ENCODE data around the gene FBXL7.

FBXL7 gene

GRCh38 chr5:15757619-15758018, 257.6 kb downstream of the FBXL7 start:
- no peaks in the 10 kb centered on the region for H3K36me3 ChIP-seq (ENCODE audit: control insufficient read depth, insufficient read depth, low read length)
- H3K9ac ChIP-seq (ENCODE audit: low read depth, low read length) = no peak overlapping the region
- H3K4me3 ChIP-seq (ENCODE audit: low read depth, low read length) = no peak overlapping the region
- H3K9me3 ChIP-seq (ENCODE audit: control insufficient read depth, insufficient read depth, low read length) = no peaks in the 10 kb centered on the region
- no peaks in the 10 kb centered on the region for H3K4me1 ChIP-seq (ENCODE audit: control insufficient read depth, insufficient read depth, low read length)
- H3K27me3 ChIP-seq (ENCODE audit: control insufficient read depth, insufficient read depth, low read length) = no peaks in the 10 kb centered on the region

DNA sequence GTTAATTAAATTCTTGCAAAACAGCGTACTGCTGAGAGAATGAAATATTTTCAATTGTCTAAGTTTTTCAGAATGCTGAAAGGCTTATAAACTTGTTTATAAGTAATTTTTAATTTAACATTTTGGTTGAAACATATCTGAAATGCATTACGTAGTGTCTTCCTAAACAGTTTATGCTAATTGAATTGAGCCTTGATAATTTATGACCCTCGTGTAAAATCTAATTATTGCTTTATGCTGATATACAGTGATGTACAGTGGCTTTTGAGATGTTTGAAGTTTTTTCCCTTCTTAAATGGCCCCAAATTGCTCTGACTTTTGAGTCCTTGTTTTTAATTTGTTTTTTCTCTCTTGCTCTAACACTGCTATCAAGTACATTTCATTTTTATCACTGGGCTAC, 262.7 kb downstream of the FBXL7 start:
- Histone ChIP-seq H3K9me3 (ENCODE audit: control insufficient read depth, insufficient read depth, low read length) (no peaks in the 10 kb centered on the region), H3K4me1 (ENCODE audit: control insufficient read depth, insufficient read depth, low read length) (no peaks in the 10 kb centered on the region), H3K36me3 (ENCODE audit: control insufficient read depth, insufficient read depth, low read length) (no peaks in the 10 kb centered on the region), H3K27me3 (ENCODE audit: control insufficient read depth, insufficient read depth, low read length) (no peaks in the 10 kb centered on the region), H3K4me3 (ENCODE audit: low read depth, low read length) (no peak overlapping the region), H3K9ac (ENCODE audit: low read depth, low read length) (no peak overlapping the region)

GRCh38 chr5:15763754-15764153, 263.8 kb downstream of the FBXL7 start:
- Histone ChIP-seq H3K4me3 (ENCODE audit: low read depth, low read length) (no peak overlapping the region), H3K4me1 (ENCODE audit: control insufficient read depth, insufficient read depth, low read length) (no peaks in the 10 kb centered on the region), H3K36me3 (ENCODE audit: control insufficient read depth, insufficient read depth, low read length) (no peaks in the 10 kb centered on the region), H3K27me3 (ENCODE audit: control insufficient read depth, insufficient read depth, low read length) (no peaks in the 10 kb centered on the region), H3K9me3 (ENCODE audit: control insufficient read depth, insufficient read depth, low read length) (no peaks in the 10 kb centered on the region), H3K9ac (ENCODE audit: low read depth, low read length) (no peak overlapping the region)

DNA sequence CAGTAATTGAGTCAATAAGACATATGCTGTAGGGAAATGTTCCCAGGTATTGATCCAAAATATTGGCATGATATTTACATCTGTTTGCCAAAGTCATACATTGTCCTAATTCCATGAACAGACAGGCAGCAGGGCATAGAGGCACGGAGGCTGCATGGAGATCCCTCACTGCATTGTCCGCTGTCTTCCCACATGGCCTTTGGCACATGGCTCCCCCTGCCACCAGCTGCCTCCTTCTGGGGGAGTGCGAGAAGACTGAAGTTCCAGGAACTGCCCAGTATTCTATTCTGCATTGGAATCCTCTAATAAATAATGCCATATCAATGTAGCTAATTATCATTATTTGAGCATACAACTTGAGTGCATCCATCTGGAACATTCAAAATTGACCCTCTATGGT, 269.0 kb downstream of the FBXL7 start:
- Histone ChIP-seq H3K36me3 (ENCODE audit: control insufficient read depth, insufficient read depth, low read length) (no peaks in the 10 kb centered on the region), H3K9me3 (ENCODE audit: control insufficient read depth, insufficient read depth, low read length) (no peaks in the 10 kb centered on the region), H3K9ac (ENCODE audit: low read depth, low read length) (no peak overlapping the region), H3K4me1 (ENCODE audit: control insufficient read depth, insufficient read depth, low read length) (no peaks in the 10 kb centered on the region), H3K4me3 (ENCODE audit: low read depth, low read length) (no peak overlapping the region), H3K27me3 (ENCODE audit: control insufficient read depth, insufficient read depth, low read length) (no peaks in the 10 kb centered on the region)

- Histone ChIP-seq H3K36me3 (ENCODE audit: control insufficient read depth, insufficient read depth, low read length) (no peaks in the 10 kb centered on the region), H3K27me3 (ENCODE audit: control insufficient read depth, insufficient read depth, low read length) (no peaks in the 10 kb centered on the region), H3K4me3 (ENCODE audit: low read depth, low read length) (no peak overlapping the region), H3K4me1 (ENCODE audit: control insufficient read depth, insufficient read depth, low read length) (no peaks in the 10 kb centered on the region), H3K9ac (ENCODE audit: low read depth, low read length) (no peak overlapping the region), H3K9me3 (ENCODE audit: control insufficient read depth, insufficient read depth, low read length) (no peaks in the 10 kb centered on the region)
Measured at GRCh38 chr5:15772131-15772530, 272.2 kb downstream of the FBXL7 start.

- Histone ChIP-seq H3K27me3 (ENCODE audit: control insufficient read depth, insufficient read depth, low read length) (no peaks in the 10 kb centered on the region), H3K4me3 (ENCODE audit: low read depth, low read length) (no peak overlapping the region), H3K9me3 (ENCODE audit: control insufficient read depth, insufficient read depth, low read length) (no peaks in the 10 kb centered on the region)
Measured at GRCh38 chr5:15774632-15775031, 274.7 kb downstream of the FBXL7 start.

DNA sequence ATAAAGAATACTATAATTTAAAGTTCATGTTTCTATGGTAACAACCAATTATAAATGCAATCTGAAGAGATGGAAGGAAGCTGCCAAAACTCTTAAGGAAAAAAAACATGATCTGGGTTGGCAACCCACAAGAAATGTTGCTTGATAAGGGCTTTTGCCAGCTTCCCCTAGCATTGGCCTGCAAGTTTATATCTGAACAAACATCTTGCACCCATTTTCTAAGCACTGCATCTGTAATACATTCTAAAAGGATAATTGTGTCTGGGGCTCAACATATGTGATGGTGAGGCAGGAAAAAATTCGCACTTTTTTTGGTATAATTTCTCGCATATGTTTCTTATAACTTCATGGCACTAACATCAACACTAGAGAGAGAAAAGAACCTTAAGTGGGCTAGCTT, 276.4 kb downstream of the FBXL7 start:
- Histone ChIP-seq H3K9ac (ENCODE audit: low read depth, low read length) (no peak overlapping the region), H3K36me3 (ENCODE audit: control insufficient read depth, insufficient read depth, low read length) (no peaks in the 10 kb centered on the region), H3K4me3 (ENCODE audit: low read depth, low read length) (no peak overlapping the region), H3K4me1 (ENCODE audit: control insufficient read depth, insufficient read depth, low read length) (no peaks in the 10 kb centered on the region), H3K9me3 (ENCODE audit: control insufficient read depth, insufficient read depth, low read length) (no peaks in the 10 kb centered on the region), H3K27me3 (ENCODE audit: control insufficient read depth, insufficient read depth, low read length) (no peaks in the 10 kb centered on the region)

More at GRCh38 chr5:15774632-15775031, 274.7 kb downstream of the FBXL7 start:
- H3K4me1 ChIP-seq (ENCODE audit: control insufficient read depth, insufficient read depth, low read length) = no peaks in the 10 kb centered on the region
- H3K36me3 ChIP-seq (ENCODE audit: control insufficient read depth, insufficient read depth, low read length) = no peaks in the 10 kb centered on the region
- no peak overlapping the region for H3K9ac ChIP-seq (ENCODE audit: low read depth, low read length)

DNA sequence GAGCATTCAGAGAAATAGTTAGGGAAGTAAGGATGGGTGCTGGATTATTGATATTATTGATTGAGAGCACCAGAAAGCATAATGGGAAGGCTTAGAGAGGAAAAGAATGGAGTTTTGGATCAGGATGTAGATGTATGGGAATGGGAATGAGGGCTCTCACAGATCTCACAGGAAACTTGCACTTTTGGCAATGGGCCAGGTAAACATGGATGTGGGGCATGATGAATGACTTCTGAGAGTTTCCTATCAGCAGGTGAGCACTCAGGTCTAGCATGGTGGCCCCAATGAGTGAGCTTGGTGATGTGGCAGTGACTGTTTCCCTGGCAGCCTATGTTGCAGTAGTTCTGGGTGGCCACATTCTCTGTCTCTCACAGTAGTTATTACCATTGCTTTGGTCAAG, 283.8 kb downstream of the FBXL7 start:
- Histone ChIP-seq H3K27me3 (ENCODE audit: control insufficient read depth, insufficient read depth, low read length) (no peaks in the 10 kb centered on the region), H3K4me3 (ENCODE audit: low read depth, low read length) (no peak overlapping the region), H3K9me3 (ENCODE audit: control insufficient read depth, insufficient read depth, low read length) (no peaks in the 10 kb centered on the region), H3K4me1 (ENCODE audit: control insufficient read depth, insufficient read depth, low read length) (no peaks in the 10 kb centered on the region), H3K9ac (ENCODE audit: low read depth, low read length) (no peak overlapping the region), H3K36me3 (ENCODE audit: control insufficient read depth, insufficient read depth, low read length) (no peaks in the 10 kb centered on the region)

DNA sequence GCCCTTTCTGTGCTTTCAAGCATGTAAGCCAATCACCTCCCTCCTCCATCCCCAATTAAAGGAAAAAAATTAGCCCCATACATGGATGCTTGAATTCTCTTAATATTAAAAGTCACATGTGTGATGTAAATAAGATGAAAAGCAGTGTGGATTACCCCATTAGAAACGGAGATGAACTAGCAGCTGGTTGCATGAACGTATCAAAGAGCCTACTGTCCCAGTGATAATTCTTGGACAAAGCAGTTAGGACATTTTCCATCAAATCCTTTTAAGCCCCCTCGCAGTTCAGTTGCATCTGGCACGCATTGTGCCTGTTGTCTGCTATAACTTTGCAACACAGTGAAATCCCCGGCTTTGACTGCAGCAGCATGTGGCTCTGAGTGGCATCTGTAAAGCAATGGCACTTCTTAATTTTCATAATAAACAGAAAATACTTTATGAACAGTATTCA, 285.6 kb downstream of the FBXL7 start:
- H3K4me1 ChIP-seq (ENCODE audit: control insufficient read depth, insufficient read depth, low read length) = no peaks in the 10 kb centered on the region
- H3K9me3 ChIP-seq (ENCODE audit: control insufficient read depth, insufficient read depth, low read length) = no peaks in the 10 kb centered on the region
- no peak overlapping the region for H3K4me3 ChIP-seq (ENCODE audit: low read depth, low read length)
- H3K36me3 ChIP-seq (ENCODE audit: control insufficient read depth, insufficient read depth, low read length) = no peaks in the 10 kb centered on the region
- H3K27me3 ChIP-seq (ENCODE audit: control insufficient read depth, insufficient read depth, low read length) = no peaks in the 10 kb centered on the region
- no peak overlapping the region for H3K9ac ChIP-seq (ENCODE audit: low read depth, low read length)

DNA sequence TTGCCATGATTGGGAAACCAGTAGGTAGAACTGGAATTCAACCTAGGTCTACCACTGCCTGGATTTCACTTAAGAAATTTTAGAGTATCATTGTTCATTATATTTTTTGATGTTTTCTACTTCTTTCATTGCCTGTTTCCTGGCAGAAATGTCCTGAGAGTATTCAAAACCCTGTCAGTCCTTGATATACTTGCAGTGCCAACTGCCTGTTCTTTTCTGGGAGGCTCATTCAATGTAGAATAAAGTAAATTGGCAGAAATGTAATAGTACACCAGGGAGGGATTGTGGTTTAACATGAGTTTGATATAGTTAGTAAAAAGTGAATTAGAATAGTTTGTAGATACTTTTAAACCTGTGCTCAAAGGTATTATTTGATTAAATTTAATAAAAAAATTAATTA, 286.3 kb downstream of the FBXL7 start:
- Histone ChIP-seq H3K9me3 (ENCODE audit: control insufficient read depth, insufficient read depth, low read length) (no peaks in the 10 kb centered on the region), H3K4me3 (ENCODE audit: low read depth, low read length) (no peak overlapping the region), H3K4me1 (ENCODE audit: control insufficient read depth, insufficient read depth, low read length) (no peaks in the 10 kb centered on the region), H3K36me3 (ENCODE audit: control insufficient read depth, insufficient read depth, low read length) (no peaks in the 10 kb centered on the region), H3K27me3 (ENCODE audit: control insufficient read depth, insufficient read depth, low read length) (no peaks in the 10 kb centered on the region), H3K9ac (ENCODE audit: low read depth, low read length) (no peak overlapping the region)

DNA sequence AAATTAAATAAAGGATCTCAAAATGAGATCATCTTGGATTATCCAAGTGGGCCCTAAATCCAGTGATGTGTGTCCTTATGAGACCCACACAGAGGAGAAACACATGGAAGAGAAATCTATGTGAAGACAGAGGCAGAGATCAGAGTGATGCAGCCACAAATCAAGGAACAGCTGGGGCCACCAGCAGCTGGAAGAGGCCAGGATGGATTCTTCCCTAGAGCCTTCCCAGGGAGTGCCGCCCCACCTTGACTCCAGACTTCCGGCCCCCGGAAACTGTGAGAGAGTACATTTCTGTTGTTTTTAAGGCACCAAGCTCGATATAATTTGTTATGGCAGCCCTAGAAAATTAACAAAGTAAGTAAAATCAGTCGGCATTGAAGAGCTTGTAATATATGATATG, 286.9 kb downstream of the FBXL7 start:
- no peak overlapping the region for H3K9ac ChIP-seq (ENCODE audit: low read depth, low read length)
- no peaks in the 10 kb centered on the region for H3K36me3 ChIP-seq (ENCODE audit: control insufficient read depth, insufficient read depth, low read length)
- no peak overlapping the region for H3K4me3 ChIP-seq (ENCODE audit: low read depth, low read length)
- H3K4me1 ChIP-seq (ENCODE audit: control insufficient read depth, insufficient read depth, low read length) = no peaks in the 10 kb centered on the region
- no peaks in the 10 kb centered on the region for H3K9me3 ChIP-seq (ENCODE audit: control insufficient read depth, insufficient read depth, low read length)
- H3K27me3 ChIP-seq (ENCODE audit: control insufficient read depth, insufficient read depth, low read length) = no peaks in the 10 kb centered on the region

DNA sequence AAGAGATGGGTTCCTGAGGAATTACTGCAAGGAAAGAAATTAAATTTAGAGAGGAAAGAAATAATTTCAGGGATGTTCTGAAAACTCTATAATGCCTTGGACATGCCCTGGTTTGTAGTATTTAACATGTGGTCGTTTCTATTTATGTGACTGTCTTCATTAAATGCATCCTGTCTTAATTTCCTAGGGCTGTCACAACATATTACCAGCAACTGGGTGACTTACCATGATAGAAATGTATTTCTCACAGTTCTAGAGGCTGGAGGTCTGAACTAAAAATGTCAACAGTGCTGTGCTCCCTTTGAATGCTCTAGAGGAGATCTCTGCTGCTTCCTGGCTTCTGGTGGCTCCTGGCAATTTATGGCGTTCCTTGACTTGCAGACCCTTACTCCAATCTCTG, 287.7 kb downstream of the FBXL7 start:
- no peak overlapping the region for H3K4me3 ChIP-seq (ENCODE audit: low read depth, low read length)
- no peaks in the 10 kb centered on the region for H3K9me3 ChIP-seq (ENCODE audit: control insufficient read depth, insufficient read depth, low read length)
- no peaks in the 10 kb centered on the region for H3K4me1 ChIP-seq (ENCODE audit: control insufficient read depth, insufficient read depth, low read length)
- no peaks in the 10 kb centered on the region for H3K27me3 ChIP-seq (ENCODE audit: control insufficient read depth, insufficient read depth, low read length)
- H3K9ac ChIP-seq (ENCODE audit: low read depth, low read length) = no peak overlapping the region
- no peaks in the 10 kb centered on the region for H3K36me3 ChIP-seq (ENCODE audit: control insufficient read depth, insufficient read depth, low read length)

GRCh38 chr5:15789642-15790041, 289.7 kb downstream of the FBXL7 start:
- Histone ChIP-seq H3K9ac (ENCODE audit: low read depth, low read length) (no peak overlapping the region), H3K36me3 (ENCODE audit: control insufficient read depth, insufficient read depth, low read length) (no peaks in the 10 kb centered on the region), H3K27me3 (ENCODE audit: control insufficient read depth, insufficient read depth, low read length) (no peaks in the 10 kb centered on the region), H3K4me1 (ENCODE audit: control insufficient read depth, insufficient read depth, low read length) (no peaks in the 10 kb centered on the region), H3K4me3 (ENCODE audit: low read depth, low read length) (no peak overlapping the region), H3K9me3 (ENCODE audit: control insufficient read depth, insufficient read depth, low read length) (no peaks in the 10 kb centered on the region)
